ENCODE results near the gene CUL9.

Gene CUL9

GRCh38 chr6:43204271-43205105, 22.5 kb downstream of the CUL9 start:
- FAIRE-seq, result no peak
- no peak for DNase-seq (ENCODE audit: insufficient read length, low spot score)
- TF ChIP-seq POU2F2 (IDR thresholded peaks at IDR 0.05; ENCODE audit: low read depth, low read length) (no peak), PAX5 (IDR thresholded peaks at IDR 0.05; ENCODE audit: insufficient read depth, low read length, severe bottlenecking) (no peak), POLR2AphosphoS5 (IDR thresholded peaks at IDR 0.05; ENCODE audit: low read depth, low read length) (no peak), SPI1 (IDR thresholded peaks at IDR 0.05; ENCODE audit: low read depth, low read length) (no peak), POLR2A (IDR thresholded peaks at IDR 0.05; ENCODE audit: low read depth, low read length) (no peak), TAF1 (IDR thresholded peaks at IDR 0.05; ENCODE audit: low read depth, low read length) (no peak)

- DNase-seq (ENCODE audit: insufficient read length, low spot score) (no peak), FAIRE-seq (no peak)
- no peak for TF ChIP-seq POLR2AphosphoS5 (IDR thresholded peaks at IDR 0.05; ENCODE audit: low read depth, low read length)
- no peak for TF ChIP-seq SPI1 (IDR thresholded peaks at IDR 0.05; ENCODE audit: low read depth, low read length)
- no peak for TF ChIP-seq TAF1 (IDR thresholded peaks at IDR 0.05; ENCODE audit: low read depth, low read length)
- no peak for TF ChIP-seq POLR2A (IDR thresholded peaks at IDR 0.05; ENCODE audit: low read depth, low read length)
- no peak for TF ChIP-seq PAX5 (IDR thresholded peaks at IDR 0.05; ENCODE audit: insufficient read depth, low read length, severe bottlenecking)
- TF ChIP-seq POU2F2 (IDR thresholded peaks at IDR 0.05; ENCODE audit: low read depth, low read length), result no peak
These were observed 23.9 kb downstream of the CUL9 start for GRCh38 chr6:43205849-43206248.

GRCh38 chr6:43207286-43207685, 25.3 kb downstream of the CUL9 start:
- no peak for TF ChIP-seq PAX5 (IDR thresholded peaks at IDR 0.05; ENCODE audit: insufficient read depth, low read length, severe bottlenecking)
- TF ChIP-seq TAF1 (IDR thresholded peaks at IDR 0.05; ENCODE audit: low read depth, low read length), result no peak
- no peak for TF ChIP-seq SPI1 (IDR thresholded peaks at IDR 0.05; ENCODE audit: low read depth, low read length)
- no peak for TF ChIP-seq POLR2A (IDR thresholded peaks at IDR 0.05; ENCODE audit: low read depth, low read length)
- no peak for TF ChIP-seq POU2F2 (IDR thresholded peaks at IDR 0.05; ENCODE audit: low read depth, low read length)
- no peak for TF ChIP-seq POLR2AphosphoS5 (IDR thresholded peaks at IDR 0.05; ENCODE audit: low read depth, low read length)
- FAIRE-seq (no peak), DNase-seq (ENCODE audit: insufficient read length, low spot score) (no peak)

GRCh38 chr6:43211955-43212354, 30.0 kb downstream of the CUL9 start:
- FAIRE-seq, result no peak
- no peak for DNase-seq (ENCODE audit: insufficient read length, low spot score)
- no peak for TF ChIP-seq POLR2A (IDR thresholded peaks at IDR 0.05; ENCODE audit: low read depth, low read length)
- no peak for TF ChIP-seq POLR2AphosphoS5 (IDR thresholded peaks at IDR 0.05; ENCODE audit: low read depth, low read length)
- TF ChIP-seq SPI1 (IDR thresholded peaks at IDR 0.05; ENCODE audit: low read depth, low read length), result no peak
- no peak for TF ChIP-seq TAF1 (IDR thresholded peaks at IDR 0.05; ENCODE audit: low read depth, low read length)
- no peak for TF ChIP-seq POU2F2 (IDR thresholded peaks at IDR 0.05; ENCODE audit: low read depth, low read length)
- no peak for TF ChIP-seq PAX5 (IDR thresholded peaks at IDR 0.05; ENCODE audit: insufficient read depth, low read length, severe bottlenecking)

GRCh38 chr6:43213431-43213830, 31.4 kb downstream of the CUL9 start:
- TF ChIP-seq PAX5 (IDR thresholded peaks at IDR 0.05; ENCODE audit: insufficient read depth, low read length, severe bottlenecking) (no peak), POLR2AphosphoS5 (IDR thresholded peaks at IDR 0.05; ENCODE audit: low read depth, low read length) (no peak), TAF1 (IDR thresholded peaks at IDR 0.05; ENCODE audit: low read depth, low read length) (no peak), POLR2A (IDR thresholded peaks at IDR 0.05; ENCODE audit: low read depth, low read length) (no peak), POU2F2 (IDR thresholded peaks at IDR 0.05; ENCODE audit: low read depth, low read length) (no peak), SPI1 (IDR thresholded peaks at IDR 0.05; ENCODE audit: low read depth, low read length) (no peak)
- DNase-seq (ENCODE audit: insufficient read length, low spot score) (no peak), FAIRE-seq (no peak)

- TF ChIP-seq PAX5 (IDR thresholded peaks at IDR 0.05; ENCODE audit: insufficient read depth, low read length, severe bottlenecking) (no peak), POLR2AphosphoS5 (IDR thresholded peaks at IDR 0.05; ENCODE audit: low read depth, low read length) (no peak), POU2F2 (IDR thresholded peaks at IDR 0.05; ENCODE audit: low read depth, low read length) (no peak), SPI1 (IDR thresholded peaks at IDR 0.05; ENCODE audit: low read depth, low read length) (no peak), TAF1 (IDR thresholded peaks at IDR 0.05; ENCODE audit: low read depth, low read length) (no peak), POLR2A (IDR thresholded peaks at IDR 0.05; ENCODE audit: low read depth, low read length) (no peak)
- FAIRE-seq (no peak), DNase-seq (ENCODE audit: insufficient read length, low spot score) (no peak)
These were observed 33.1 kb downstream of the CUL9 start for GRCh38 chr6:43215066-43215465.

GRCh38 chr6:43216200-43216599, 34.2 kb downstream of the CUL9 start:
- no peak for DNase-seq (ENCODE audit: insufficient read length, low spot score)
- no peak for FAIRE-seq
- TF ChIP-seq PAX5 (IDR thresholded peaks at IDR 0.05; ENCODE audit: insufficient read depth, low read length, severe bottlenecking), result no peak
- TF ChIP-seq SPI1 (IDR thresholded peaks at IDR 0.05; ENCODE audit: low read depth, low read length), result no peak
- no peak for TF ChIP-seq POLR2A (IDR thresholded peaks at IDR 0.05; ENCODE audit: low read depth, low read length)
- TF ChIP-seq POU2F2 (IDR thresholded peaks at IDR 0.05; ENCODE audit: low read depth, low read length), result no peak
- 0 out of 2 replicates have a peak, but pooled peaks have one; percentile 43 for TF ChIP-seq POLR2AphosphoS5 (IDR thresholded peaks at IDR 0.05; ENCODE audit: low read depth, low read length)
- no peak for TF ChIP-seq TAF1 (IDR thresholded peaks at IDR 0.05; ENCODE audit: low read depth, low read length)

- DNase-seq (ENCODE audit: insufficient read length, low spot score) (no peak), FAIRE-seq (no peak)
- TF ChIP-seq POLR2A (IDR thresholded peaks at IDR 0.05; ENCODE audit: low read depth, low read length) (no peak), POU2F2 (IDR thresholded peaks at IDR 0.05; ENCODE audit: low read depth, low read length) (no peak), SPI1 (IDR thresholded peaks at IDR 0.05; ENCODE audit: low read depth, low read length) (no peak), POLR2AphosphoS5 (IDR thresholded peaks at IDR 0.05; ENCODE audit: low read depth, low read length) (no peak), PAX5 (IDR thresholded peaks at IDR 0.05; ENCODE audit: insufficient read depth, low read length, severe bottlenecking) (no peak), TAF1 (IDR thresholded peaks at IDR 0.05; ENCODE audit: low read depth, low read length) (no peak)
These were observed 35.4 kb downstream of the CUL9 start for GRCh38 chr6:43217351-43217750.

- DNase-seq (ENCODE audit: insufficient read length, low spot score), result no peak
- TF ChIP-seq POU2F2 (IDR thresholded peaks at IDR 0.05; ENCODE audit: low read depth, low read length) (no peak), POLR2A (IDR thresholded peaks at IDR 0.05; ENCODE audit: low read depth, low read length) (no peak), SPI1 (IDR thresholded peaks at IDR 0.05; ENCODE audit: low read depth, low read length) (no peak), POLR2AphosphoS5 (IDR thresholded peaks at IDR 0.05; ENCODE audit: low read depth, low read length) (no peak), PAX5 (IDR thresholded peaks at IDR 0.05; ENCODE audit: insufficient read depth, low read length, severe bottlenecking) (no peak), TAF1 (IDR thresholded peaks at IDR 0.05; ENCODE audit: low read depth, low read length) (no peak)
- no peak for FAIRE-seq
These were observed 37.1 kb downstream of the CUL9 start for GRCh38 chr6:43219119-43219518.
